Activated CD4-positive, alpha-beta memory T cell treated with anti-CD3 and anti-CD28 coated beads for 36 hours (primary cell): ENCODE data around the gene TAT. TPM values are rescaled to one million over a fixed set of nuclear protein-coding genes. Genes with fewer than 3 reads are reported as not detected.
A peak's percentile ranks its signal among the peaks of the same experiment; 100 is the strongest.
"Not testable (repeated sequence)": the region's sequence is repeated elsewhere in the genome, so short reads cannot be mapped to it uniquely, and the experiment has no call there.

Source experiments
- CTCF ChIA-PET: fragments of 350-600 bp; sonication (Branson Sonifier 250); formaldehyde crosslinking; loops from one replicate; lab custom pipeline; 2021; ENCODE audit warnings: antibody characterized with exemption, inconsistent platforms; lab: Charles Lee
- POLR2A ChIA-PET: fragments of 350-600 bp; sonication (Branson Sonifier 250); formaldehyde crosslinking; loops from one replicate; lab custom pipeline; 2021; ENCODE audit warnings: antibody characterized with exemption; lab: Charles Lee
- DNase-seq: peaks from one replicate; pipeline ENCODE4 v3.0.0-alpha.2; 2020
- H3K27ac Mint-ChIP-seq: one replicate; pipeline ENCODE4 v1.8.0; 2021; ENCODE audit warnings: mixed read lengths
- H3K27me3 Mint-ChIP-seq: one replicate; pipeline ENCODE4 v1.8.0; 2021; ENCODE audit warnings: mixed read lengths
- H3K36me3 Mint-ChIP-seq: one replicate; pipeline ENCODE4 v1.8.0; 2021; ENCODE audit warnings: mixed read lengths
- H3K4me1 Mint-ChIP-seq: one replicate; pipeline ENCODE4 v1.8.0; 2021; ENCODE audit warnings: low read depth, mixed read lengths
- H3K4me3 Mint-ChIP-seq: one replicate; pipeline ENCODE4 v1.8.0; 2021; ENCODE audit warnings: mild to moderate bottlenecking, mixed read lengths
- H3K9me3 Mint-ChIP-seq: one replicate; pipeline ENCODE4 v1.8.0; 2021; ENCODE audit warnings: mixed read lengths
- intact Hi-C: fragments of 100-400 bp; cut with micrococcal nuclease; formaldehyde crosslinking; loops from one replicate; pipeline ENCODE4 v1.15.1; 2023
- total RNA-seq, 2 experiments: library from RNA; stranded (reverse); gene quantifications; one replicate each; pipeline ENCODE4 v1.2.3, GENCODE V29; 2021

TAT gene
- not detected for total RNA-seq

DNA sequence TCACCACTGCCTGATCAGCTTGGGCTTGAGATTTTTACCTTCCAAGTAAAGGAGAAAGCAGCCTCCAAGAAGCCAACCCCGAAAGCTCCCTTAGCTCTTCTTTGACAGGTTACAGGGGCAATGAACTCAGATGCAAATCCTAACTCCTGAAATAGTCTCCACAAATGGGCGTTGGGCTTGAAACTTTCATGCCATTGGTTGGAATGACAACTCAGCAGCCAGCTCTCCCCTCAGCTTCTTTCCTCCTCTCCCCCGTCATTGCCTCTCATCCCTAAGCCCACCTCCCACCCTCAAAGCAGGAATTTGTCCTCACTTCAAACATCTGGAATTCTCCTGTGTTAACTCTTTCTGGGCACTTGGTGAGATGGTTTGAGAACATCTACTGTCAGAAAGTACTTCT is at the start of gene TAT:
TAT (minus strand) TSS at position 122 of the 400 bp plus-strand sequence. CDS start 677 bp downstream, outside the sequence.
- DNase-seq, result no peak
- Mint-ChIP-seq H3K27ac (no peak within 1 kb of the TSS), H3K4me3 (no peak within 1 kb of the TSS), H3K9me3 (no peaks in the 10 kb centered on the region), H3K4me1 (no peaks in the 10 kb centered on the region), H3K36me3 (no peaks in the 10 kb centered on the region), H3K27me3 (peaks cover 9% of the 10 kb centered on the region)
- intact Hi-C loops, result no loop called here
- POLR2A ChIA-PET, result no interaction called here
- CTCF ChIA-PET, result interaction anchor here (2.0 kb wide), 1 partner anchor 11 kb away, joined by 5 read pairs; no protein-coding TSS in a partner anchor

DNA sequence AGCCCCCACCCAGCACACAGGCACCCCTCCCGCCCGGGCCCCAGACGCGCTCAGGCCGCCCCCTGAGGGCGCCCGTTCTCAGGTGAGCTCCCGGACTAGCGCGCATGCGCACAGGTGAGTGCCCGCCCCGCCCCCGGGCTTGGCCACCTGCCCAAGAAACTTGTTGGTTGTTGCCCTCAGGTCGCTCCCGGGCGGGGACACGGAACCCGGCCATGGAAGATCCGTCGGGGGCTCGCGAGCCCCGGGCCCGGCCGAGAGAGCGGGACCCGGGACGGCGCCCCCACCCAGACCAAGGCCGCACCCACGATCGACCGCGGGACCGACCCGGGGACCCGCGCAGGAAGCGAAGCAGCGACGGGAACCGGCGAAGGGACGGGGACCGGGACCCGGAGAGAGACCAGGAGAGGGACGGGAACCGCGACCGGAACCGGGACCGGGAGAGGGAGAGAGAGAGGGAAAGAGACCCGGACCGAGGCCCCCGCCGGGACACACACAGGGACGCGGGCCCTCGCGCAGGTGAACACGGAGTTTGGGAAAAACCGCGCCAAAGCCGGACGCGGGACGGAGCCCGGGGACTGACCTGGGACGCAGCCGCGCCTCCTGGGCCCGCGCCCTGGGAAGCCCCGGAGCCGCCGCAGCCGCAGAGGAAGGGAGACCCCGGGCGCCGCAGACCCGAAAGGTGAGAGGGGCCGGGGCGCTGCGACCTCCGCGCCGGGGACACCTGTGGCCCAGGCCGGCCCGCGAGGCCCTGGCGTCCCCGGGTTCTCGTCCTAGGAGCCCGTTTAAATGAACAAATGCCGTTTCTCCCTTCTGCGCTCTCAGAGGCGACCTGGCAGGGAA is 49.3 kb upstream of the TAT start, which contains the start of gene MARVELD3:
MARVELD3 (plus strand) TSS at position 167 of the 840 bp plus-strand sequence; CDS start at position 213, 46 bp downstream.
- Mint-ChIP-seq H3K4me3 (no peak within 1 kb of the TSS), H3K36me3 (no peaks in the 10 kb centered on the region), H3K27me3 (peaks cover 5% of the 10 kb centered on the region), H3K27ac (no peak within 1 kb of the TSS), H3K4me1 (peaks cover 7% of the 10 kb centered on the region), H3K9me3 (no peaks in the 10 kb centered on the region)
- ChIA-PET POLR2A (no interaction called here), CTCF (no interaction called here)
- DNase-seq, result peak; percentile 31
- intact Hi-C loops, result no loop called here

- peaks cover 7% of the 10 kb centered on the region for H3K4me1 Mint-ChIP-seq
- ChIA-PET POLR2A (no interaction called here), CTCF (interaction anchor here (5.5 kb wide), 1 partner anchor 15 kb away, joined by 30 read pairs; no protein-coding TSS in a partner anchor)
- H3K27ac Mint-ChIP-seq, result no peak overlapping the region
- no peaks in the 10 kb centered on the region for H3K9me3 Mint-ChIP-seq
- intact Hi-C loops, result no loop called here
- H3K27me3 Mint-ChIP-seq, result peaks cover 5% of the 10 kb centered on the region
- H3K36me3 Mint-ChIP-seq, result no peaks in the 10 kb centered on the region
- no peak for DNase-seq
- no peak overlapping the region for H3K4me3 Mint-ChIP-seq
These were observed 48.4 kb upstream of the TAT start for GRCh38 chr16:71625113-71625850.

DNA sequence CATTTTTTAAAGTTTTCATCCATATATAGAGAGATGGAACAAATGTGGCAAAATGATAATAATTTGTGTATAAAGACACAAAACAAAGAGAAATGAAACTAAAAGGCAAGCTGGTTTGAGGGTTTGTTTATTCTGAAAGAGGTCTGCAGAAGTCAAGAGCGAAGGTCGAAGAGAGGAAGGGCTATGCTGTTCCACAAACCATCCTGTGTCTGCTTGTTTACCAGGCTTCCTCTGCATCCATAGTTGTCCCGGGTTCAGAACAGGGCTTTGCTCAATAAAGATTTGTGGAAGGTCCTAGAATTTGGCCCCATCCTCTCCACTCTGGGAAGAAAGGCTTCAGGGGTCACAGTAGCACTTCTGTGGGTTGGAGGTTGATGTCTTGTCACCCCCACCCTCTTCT is 46.7 kb upstream of the TAT start:
- no peaks in the 10 kb centered on the region for H3K9me3 Mint-ChIP-seq
- DNase-seq, result no peak
- no peak overlapping the region for H3K4me3 Mint-ChIP-seq
- H3K36me3 Mint-ChIP-seq, result no peaks in the 10 kb centered on the region
- intact Hi-C loops, result no loop called here
- ChIA-PET POLR2A (no interaction called here), CTCF (interaction anchor here (0.7 to 5.5 kb wide), 2 partner anchors 10 to 13 kb away, joined by 3 to 30 read pairs; no protein-coding TSS in a partner anchor)
- peaks cover 5% of the 10 kb centered on the region for H3K27me3 Mint-ChIP-seq
- no peak overlapping the region for H3K27ac Mint-ChIP-seq
- H3K4me1 Mint-ChIP-seq, result peaks cover 7% of the 10 kb centered on the region

- Mint-ChIP-seq H3K36me3 (no peaks in the 10 kb centered on the region), H3K4me1 (peaks cover 7% of the 10 kb centered on the region), H3K27ac (no peak overlapping the region), H3K9me3 (no peaks in the 10 kb centered on the region), H3K27me3 (peaks cover 5% of the 10 kb centered on the region), H3K4me3 (no peak overlapping the region)
- no peak for DNase-seq
- CTCF ChIA-PET, result interaction anchor here (1.4 to 5.5 kb wide), 2 partner anchors 12 to 122 kb away, joined by 4 to 30 read pairs; no protein-coding TSS in a partner anchor
- intact Hi-C loops, result no loop called here
- POLR2A ChIA-PET, result no interaction called here
These were observed 45.2 kb upstream of the TAT start for GRCh38 chr16:71622088-71622487.

GRCh38 chr16:71618429-71618828 is 41.5 kb upstream of the TAT start:
- DNase-seq, result no peak
- Mint-ChIP-seq H3K4me3 (no peak overlapping the region), H3K27ac (no peak overlapping the region), H3K4me1 (peaks cover 7% of the 10 kb centered on the region), H3K36me3 (no peaks in the 10 kb centered on the region), H3K27me3 (peaks cover 4% of the 10 kb centered on the region), H3K9me3 (no peaks in the 10 kb centered on the region)
- POLR2A ChIA-PET, result no interaction called here
- intact Hi-C loops, result no loop called here
- CTCF ChIA-PET, result interaction anchor here (0.6 kb wide), 3 partner anchors 10 to 79 kb away, joined by 3 to 4 read pairs (median 3); no protein-coding TSS in a partner anchor

DNA sequence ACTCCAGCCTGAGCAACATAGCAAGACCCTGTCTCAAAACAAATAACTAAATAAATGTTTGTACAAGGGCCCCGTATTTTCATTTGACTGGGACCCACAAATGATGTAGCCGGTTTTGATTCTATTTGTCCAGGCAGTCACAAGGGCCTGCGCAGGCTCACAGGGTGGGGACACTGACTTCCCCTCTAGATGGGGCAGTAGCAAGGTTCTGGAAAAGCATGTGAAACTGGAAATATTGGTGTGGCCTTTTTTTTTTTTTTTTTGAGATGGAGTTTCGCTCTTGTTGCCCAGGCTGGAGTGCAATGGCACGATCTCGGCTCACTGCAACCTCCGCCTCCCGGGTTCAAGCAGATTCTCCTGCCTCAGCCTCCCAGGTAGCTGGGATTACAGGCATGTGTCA is 38.1 kb upstream of the TAT start:
- intact Hi-C loops, H3K4me3 Mint-ChIP-seq, POLR2A ChIA-PET, H3K4me1 Mint-ChIP-seq, CTCF ChIA-PET, H3K36me3 Mint-ChIP-seq, H3K27ac Mint-ChIP-seq, DNase-seq, H3K9me3 Mint-ChIP-seq: not testable (repeated sequence)
- H3K27me3 Mint-ChIP-seq, result peaks cover 17% of the 10 kb centered on the region

DNA sequence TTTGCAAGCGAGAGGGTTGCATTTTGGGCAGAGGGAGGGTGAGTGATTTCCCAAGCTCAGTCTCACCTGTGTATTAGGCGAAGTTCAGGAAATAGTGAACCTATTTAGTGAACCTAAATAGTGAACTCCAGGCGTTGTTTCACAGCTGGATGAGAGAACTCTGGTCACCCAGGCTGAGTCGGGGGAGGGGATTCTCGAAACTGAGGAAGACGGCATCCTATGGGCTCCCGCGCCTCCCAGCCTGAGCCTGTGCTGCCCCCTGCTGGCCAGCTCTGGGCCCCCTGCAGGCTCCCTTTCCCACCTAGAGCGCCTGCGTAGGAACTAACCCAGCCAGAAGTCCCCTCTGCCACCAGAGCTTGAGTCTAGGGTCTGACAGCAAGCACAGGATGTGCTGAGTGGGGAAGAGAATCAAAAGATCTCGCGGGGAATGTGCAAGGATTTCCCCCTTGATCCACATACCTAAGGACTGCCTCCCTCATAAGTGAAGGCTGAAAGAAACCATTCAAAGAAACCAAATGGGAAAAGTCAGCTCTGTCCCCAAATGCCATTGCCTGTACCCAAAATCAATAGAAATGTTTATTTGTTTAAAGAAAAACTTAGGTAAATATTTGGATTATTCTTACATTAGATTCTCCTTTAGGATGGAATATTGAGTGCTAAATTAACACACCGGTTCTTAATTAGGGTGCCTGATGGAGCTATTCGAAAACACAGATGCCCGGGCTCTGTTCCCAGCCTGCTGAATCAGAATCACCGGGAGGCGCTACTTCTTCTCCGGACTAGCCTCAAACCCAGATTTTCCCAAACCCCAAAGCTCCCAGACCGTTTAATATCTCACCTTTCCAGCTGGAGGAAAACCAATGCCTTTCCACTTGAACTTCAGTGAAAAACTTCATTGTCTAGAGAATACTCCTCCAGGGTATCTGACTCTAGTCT is 34.3 kb upstream of the TAT start:
- peaks cover 9% of the 10 kb centered on the region for H3K4me1 Mint-ChIP-seq
- peak; percentile 85 for DNase-seq
- H3K9me3 Mint-ChIP-seq, result no peaks in the 10 kb centered on the region
- POLR2A ChIA-PET, result interaction anchor here (0.6 to 0.7 kb wide), 2 partner anchors 562 to 1310 kb away, joined by 3 read pairs; no protein-coding TSS in a partner anchor
- H3K36me3 Mint-ChIP-seq, result no peaks in the 10 kb centered on the region
- CTCF ChIA-PET, result interaction anchor here (0.6 to 4.3 kb wide), 61 partner anchors 9 to 808 kb away, joined by 3 to 97 read pairs (median 4); partner anchors contain the start of gene ZNF23
- H3K4me3 Mint-ChIP-seq, result no peak overlapping the region
- intact Hi-C loops, result loop anchor here (1.0 to 2.0 kb wide), 5 partner anchors 46 to 350 kb away; no protein-coding TSS in a partner anchor
- H3K27ac Mint-ChIP-seq, result no peak overlapping the region
- H3K27me3 Mint-ChIP-seq, result peaks cover 19% of the 10 kb centered on the region

DNA sequence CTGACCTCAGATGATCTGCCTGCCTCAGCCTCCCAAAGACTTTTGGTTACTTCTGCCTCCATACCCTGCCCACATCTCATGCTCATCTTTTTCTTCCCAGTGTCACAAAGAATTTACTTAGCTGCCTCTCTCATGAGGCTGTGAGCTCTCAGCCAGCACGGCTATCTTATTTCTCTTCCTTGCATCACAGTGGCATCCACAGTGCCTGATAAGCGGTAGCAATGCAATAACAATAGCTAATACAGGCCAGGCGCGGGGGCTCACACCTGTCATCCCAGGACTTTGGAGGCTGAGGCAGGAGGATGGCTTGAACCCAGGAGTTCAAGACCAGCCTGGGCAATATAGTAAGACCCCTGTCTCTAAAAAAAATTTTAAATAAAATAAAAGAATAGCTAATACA is 33.6 kb upstream of the TAT start:
- Mint-ChIP-seq H3K9me3 (no peaks in the 10 kb centered on the region), H3K27ac (no peak overlapping the region), H3K4me1 (peaks cover 9% of the 10 kb centered on the region), H3K27me3 (peaks cover 17% of the 10 kb centered on the region), H3K36me3 (no peaks in the 10 kb centered on the region), H3K4me3 (no peak overlapping the region)
- no peak for DNase-seq
- ChIA-PET POLR2A (interaction anchor here (0.6 kb wide), 1 partner anchor 1310 kb away, joined by 3 read pairs; no protein-coding TSS in a partner anchor), CTCF (interaction anchor here (0.6 to 4.3 kb wide), 56 partner anchors 9 to 807 kb away, joined by 3 to 97 read pairs (median 4); partner anchors contain the start of gene ZNF23)
- intact Hi-C loops, result loop anchor here (2.0 kb wide), 2 partner anchors 126 to 198 kb away; no protein-coding TSS in a partner anchor

GRCh38 chr16:71609066-71609465 is 32.2 kb upstream of the TAT start:
- DNase-seq, result no peak
- peaks cover 9% of the 10 kb centered on the region for H3K4me1 Mint-ChIP-seq
- H3K9me3 Mint-ChIP-seq, result no peaks in the 10 kb centered on the region
- intact Hi-C loops, result no loop called here
- H3K4me3 Mint-ChIP-seq, result no peak overlapping the region
- POLR2A ChIA-PET, result no interaction called here
- no peak overlapping the region for H3K27ac Mint-ChIP-seq
- CTCF ChIA-PET, result interaction anchor here (0.6 to 4.3 kb wide), 5 partner anchors 9 to 196 kb away, joined by 3 to 97 read pairs (median 30); no protein-coding TSS in a partner anchor
- peaks cover 17% of the 10 kb centered on the region for H3K27me3 Mint-ChIP-seq
- H3K36me3 Mint-ChIP-seq, result no peaks in the 10 kb centered on the region

DNA sequence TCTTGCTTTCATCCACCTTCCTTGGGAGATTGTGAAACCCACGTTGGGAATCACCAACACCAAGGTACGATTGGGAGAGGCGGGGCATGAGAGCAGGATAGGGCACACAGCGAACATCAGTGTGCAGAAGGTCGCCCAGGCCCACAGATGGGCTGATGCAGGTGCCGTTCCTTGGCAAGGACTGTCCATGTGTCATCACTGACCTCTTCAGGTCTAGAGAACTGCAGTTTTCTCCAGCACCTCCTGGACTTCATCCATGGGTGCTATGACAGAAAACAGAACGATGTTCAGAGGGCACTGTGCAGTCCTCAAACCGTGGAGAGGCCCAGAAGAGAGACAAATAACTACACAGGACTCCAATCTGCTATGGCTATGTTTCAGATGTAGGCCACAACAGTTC is 23.9 kb upstream of the TAT start:
- POLR2A ChIA-PET, result no interaction called here
- intact Hi-C loops, result no loop called here

More for the DNA sequence above, 23.9 kb upstream of the TAT start:
- H3K27me3 Mint-ChIP-seq, result peaks cover 2% of the 10 kb centered on the region
- H3K9me3 Mint-ChIP-seq, result no peaks in the 10 kb centered on the region
- no peak overlapping the region for H3K4me3 Mint-ChIP-seq
- H3K4me1 Mint-ChIP-seq, result no peaks in the 10 kb centered on the region
- H3K36me3 Mint-ChIP-seq, result no peaks in the 10 kb centered on the region
- no peak for DNase-seq
- H3K27ac Mint-ChIP-seq, result no peak overlapping the region
- CTCF ChIA-PET, result no interaction called here
